Neural progenitor cell (in vitro differentiated cells): Measurements from ENCODE around the gene UGT2A1. TPM values are rescaled to one million over a fixed set of nuclear protein-coding genes. Genes with fewer than 3 reads are reported as not detected.

Experiments
- DNase-seq: peaks from one replicate; pipeline ENCODE4 v3.0.0-alpha.2; 2016; ENCODE audit warnings: low spot score
- H2AFZ ChIP-seq: fragments of 200-600 bp; sonication (generic); replicated peaks from 2 replicates; pipeline ENCODE4 v1.6.1; 2016; ENCODE audit warnings: antibody characterized with exemption
- H3F3A ChIP-seq: fragments of 200-600 bp; sonication (generic); 2 replicates; pipeline ENCODE4 v1.6.1; 2016; ENCODE audit warnings: antibody characterized with exemption, low read depth
- H3K27ac ChIP-seq: fragments of 200-600 bp; sonication (generic); 2 replicates; pipeline ENCODE4 v1.5.1; 2016; ENCODE audit warnings: mild to moderate bottlenecking
- H3K27me3 ChIP-seq: fragments of 200-600 bp; sonication (generic); 2 replicates; pipeline ENCODE4 v1.6.1; 2016; ENCODE audit warnings: mild to moderate bottlenecking, moderate library complexity
- H3K36me3 ChIP-seq: fragments of 200-600 bp; sonication (generic); 2 replicates; pipeline ENCODE4 v1.5.1; 2016
- H3K4me1 ChIP-seq: fragments of 200-600 bp; sonication (generic); 2 replicates; pipeline ENCODE4 v1.6.1; 2016; ENCODE audit warnings: mixed run types
- H3K4me2 ChIP-seq: fragments of 200-600 bp; sonication (generic); 2 replicates; pipeline ENCODE4 v1.6.1; 2016
- H3K4me3 ChIP-seq: fragments of 200-600 bp; sonication (generic); 2 replicates; pipeline ENCODE4 v1.5.1; 2016
- H3K79me2 ChIP-seq: fragments of 200-600 bp; sonication (generic); 2 replicates; pipeline ENCODE4 v1.6.1; 2016; ENCODE audit warnings: low read depth
- H3K9ac ChIP-seq: fragments of 200-600 bp; sonication (generic); 2 replicates; pipeline ENCODE4 v1.6.1; 2016
- H3K9me3 ChIP-seq: fragments of 200-600 bp; sonication (generic); 2 replicates; pipeline ENCODE4 v1.5.1; 2016; ENCODE audit warnings: low read depth
- H4K20me1 ChIP-seq: fragments of 200-600 bp; sonication (generic); 2 replicates; pipeline ENCODE4 v1.6.1; 2016; ENCODE audit warnings: low read depth
- H3K27ac Mint-ChIP-seq: 3 replicates; pipeline ENCODE4 v1.8.0; 2021; ENCODE audit warnings: mixed read lengths
- H3K27me3 Mint-ChIP-seq: 2 replicates; pipeline ENCODE4 v1.8.0; 2022; ENCODE audit warnings: low read depth, mild to moderate bottlenecking, inconsistent platforms, moderate library complexity, mixed read lengths; ENCODE audit not compliant: insufficient read depth
- H3K36me3 Mint-ChIP-seq: 3 replicates; pipeline ENCODE4 v1.8.0; 2021; ENCODE audit warnings: mixed read lengths
- H3K4me1 Mint-ChIP-seq: 3 replicates; pipeline ENCODE4 v1.8.0; 2021; ENCODE audit warnings: mixed read lengths
- H3K4me3 Mint-ChIP-seq: 3 replicates; pipeline ENCODE4 v1.8.0; 2021; ENCODE audit warnings: mild to moderate bottlenecking, moderate library complexity, mixed read lengths
- H3K9me3 Mint-ChIP-seq: 3 replicates; pipeline ENCODE4 v1.8.0; 2020; ENCODE audit warnings: mixed read lengths
- EZH2 ChIP-seq: fragments of 200-600 bp; sonication (generic); IDR thresholded peaks from 2 replicates; pipeline ENCODE4 v1.6.1; 2017; ENCODE audit warnings: antibody characterized with exemption, mild to moderate bottlenecking, moderate library complexity
- EZH2phosphoT487 ChIP-seq: fragments of 200-600 bp; sonication (generic); IDR thresholded peaks from 2 replicates; pipeline ENCODE4 v1.6.1; 2017; ENCODE audit warnings: antibody characterized with exemption
- total RNA-seq: library from RNA; depleted of rRNA; stranded (reverse); fragments of >200 nt; gene quantifications from 2 replicates; pipeline ENCODE4 v1.2.3, GENCODE V29; 2015; ENCODE audit warnings: low replicate concordance
- TF ChIP-seq, protein P1 (sequence below): fragments of 200-600 bp; sonication (generic); IDR thresholded peaks from 2 replicates; pipeline ENCODE4 v1.5.1; 2017; ENCODE audit warnings: antibody characterized with exemption, mild to moderate bottlenecking

Gene UGT2A1
- total RNA-seq, 1 donor from 2014 or later = not detected

DNA sequence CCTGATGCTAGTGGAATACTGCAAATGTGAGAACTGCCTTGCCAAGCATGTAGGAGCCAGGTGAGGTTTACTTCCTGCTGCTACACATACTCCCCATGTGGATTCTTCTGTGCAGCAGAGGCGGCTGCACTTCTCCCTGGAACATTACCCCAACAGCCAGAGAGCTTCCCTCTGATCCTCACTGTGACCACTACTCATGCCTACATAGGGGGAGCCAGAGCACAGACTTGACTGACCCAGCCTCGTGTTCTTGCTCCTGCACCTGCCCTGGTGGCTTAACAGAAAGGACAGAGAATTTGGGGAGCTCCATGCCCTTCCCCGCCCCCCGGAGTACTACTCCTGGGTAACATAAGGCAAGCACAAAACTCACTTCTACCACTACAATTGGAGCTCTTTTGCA lies 52.0 kb downstream of the UGT2A1 start:
- DNase-seq = no peak
- Histone ChIP-seq H3K4me3 (no peak overlapping the region), H3K27ac (no peak overlapping the region), H3K9ac (no peak overlapping the region), H3K27me3 (no peaks in the 10 kb centered on the region), H3F3A (no peaks in the 10 kb centered on the region), H3K4me2 (no peak overlapping the region), H3K36me3 (no peaks in the 10 kb centered on the region), H3K4me1 (no peaks in the 10 kb centered on the region), H3K9me3 (no peaks in the 10 kb centered on the region), H3K79me2 (no peaks in the 10 kb centered on the region), H4K20me1 (no peaks in the 10 kb centered on the region), H2AFZ (no peak overlapping the region)
- no peaks in the 10 kb centered on the region for H3K36me3 Mint-ChIP-seq
- H3K4me3 Mint-ChIP-seq = no peak overlapping the region
- no peaks in the 10 kb centered on the region for H3K27me3 Mint-ChIP-seq
- H3K9me3 Mint-ChIP-seq = no peaks in the 10 kb centered on the region
- TF ChIP-seq, protein P1, sequence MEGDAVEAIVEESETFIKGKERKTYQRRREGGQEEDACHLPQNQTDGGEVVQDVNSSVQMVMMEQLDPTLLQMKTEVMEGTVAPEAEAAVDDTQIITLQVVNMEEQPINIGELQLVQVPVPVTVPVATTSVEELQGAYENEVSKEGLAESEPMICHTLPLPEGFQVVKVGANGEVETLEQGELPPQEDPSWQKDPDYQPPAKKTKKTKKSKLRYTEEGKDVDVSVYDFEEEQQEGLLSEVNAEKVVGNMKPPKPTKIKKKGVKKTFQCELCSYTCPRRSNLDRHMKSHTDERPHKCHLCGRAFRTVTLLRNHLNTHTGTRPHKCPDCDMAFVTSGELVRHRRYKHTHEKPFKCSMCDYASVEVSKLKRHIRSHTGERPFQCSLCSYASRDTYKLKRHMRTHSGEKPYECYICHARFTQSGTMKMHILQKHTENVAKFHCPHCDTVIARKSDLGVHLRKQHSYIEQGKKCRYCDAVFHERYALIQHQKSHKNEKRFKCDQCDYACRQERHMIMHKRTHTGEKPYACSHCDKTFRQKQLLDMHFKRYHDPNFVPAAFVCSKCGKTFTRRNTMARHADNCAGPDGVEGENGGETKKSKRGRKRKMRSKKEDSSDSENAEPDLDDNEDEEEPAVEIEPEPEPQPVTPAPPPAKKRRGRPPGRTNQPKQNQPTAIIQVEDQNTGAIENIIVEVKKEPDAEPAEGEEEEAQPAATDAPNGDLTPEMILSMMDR = peak; percentile 8
- TF ChIP-seq EZH2phosphoT487 (no peak), EZH2 (no peak)
- no peak overlapping the region for H3K27ac Mint-ChIP-seq
- no peaks in the 10 kb centered on the region for H3K4me1 Mint-ChIP-seq

DNA sequence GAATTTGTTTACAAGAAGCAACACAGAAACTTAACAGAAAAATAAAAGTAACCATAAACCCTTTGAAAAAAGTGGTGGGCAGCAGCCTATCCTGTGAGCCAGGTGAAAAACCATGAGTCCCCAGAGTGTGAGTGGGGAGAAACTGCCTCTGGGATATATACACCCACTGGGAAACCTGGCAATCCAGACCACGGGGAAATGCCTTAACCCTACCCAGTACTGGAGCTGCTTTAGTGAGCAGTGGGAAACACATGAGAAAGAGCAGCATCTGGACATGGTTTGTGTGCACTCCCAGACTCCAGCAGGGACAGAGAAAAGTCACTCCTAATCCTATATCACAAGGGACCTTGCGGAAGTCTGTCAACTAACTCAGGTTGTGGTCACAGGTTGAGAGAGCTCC lies 53.0 kb downstream of the UGT2A1 start:
- H2AFZ ChIP-seq = peak overlapping the region; percentile 72
- H3K4me2 ChIP-seq = no peak overlapping the region
- H3K27me3 ChIP-seq = no peaks in the 10 kb centered on the region
- Mint-ChIP-seq H3K9me3 (no peaks in the 10 kb centered on the region), H3K36me3 (no peaks in the 10 kb centered on the region), H3K27ac (no peak overlapping the region), H3K4me1 (no peaks in the 10 kb centered on the region), H3K27me3 (no peaks in the 10 kb centered on the region), H3K4me3 (no peak overlapping the region)
- H3K27ac ChIP-seq = no peak overlapping the region
- no peak for DNase-seq
- no peaks in the 10 kb centered on the region for H3K4me1 ChIP-seq
- no peak overlapping the region for H3K4me3 ChIP-seq
- H3K9ac ChIP-seq = no peak overlapping the region
- H3K36me3 ChIP-seq = no peaks in the 10 kb centered on the region
- H4K20me1 ChIP-seq = no peaks in the 10 kb centered on the region
- no peaks in the 10 kb centered on the region for H3K79me2 ChIP-seq
- no peaks in the 10 kb centered on the region for H3K9me3 ChIP-seq
- H3F3A ChIP-seq = no peaks in the 10 kb centered on the region
- TF ChIP-seq, protein P1 = no peak
- no peak for TF ChIP-seq EZH2phosphoT487
- no peak for TF ChIP-seq EZH2

DNA sequence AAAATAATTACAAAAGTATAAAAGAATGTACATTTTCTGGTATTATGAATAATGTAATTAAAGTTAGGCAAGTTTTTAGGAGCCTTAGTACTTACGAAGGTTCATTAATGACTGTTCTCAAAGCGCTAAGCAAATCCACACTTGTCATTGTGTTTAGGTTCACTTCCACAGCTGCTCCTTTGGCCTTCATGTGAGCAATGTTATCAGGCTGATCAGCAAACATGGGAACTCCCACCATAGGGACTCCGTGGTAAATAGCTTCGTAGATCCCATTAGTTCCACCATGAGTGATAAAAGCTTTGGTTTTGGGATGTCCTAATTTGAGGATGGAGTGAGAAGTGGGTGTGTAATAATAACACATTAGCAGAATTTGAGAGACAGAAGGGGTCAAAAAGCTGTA lies 58.7 kb downstream of the UGT2A1 start:
- Histone ChIP-seq H3K27me3 (no peaks in the 10 kb centered on the region), H3K4me2 (no peak overlapping the region), H3K79me2 (no peaks in the 10 kb centered on the region), H3F3A (no peaks in the 10 kb centered on the region), H3K4me3 (no peak overlapping the region), H2AFZ (no peak overlapping the region), H3K36me3 (no peaks in the 10 kb centered on the region), H3K27ac (no peak overlapping the region), H3K9ac (no peak overlapping the region), H3K9me3 (no peaks in the 10 kb centered on the region), H4K20me1 (no peaks in the 10 kb centered on the region), H3K4me1 (no peaks in the 10 kb centered on the region)
- H3K36me3 Mint-ChIP-seq = no peaks in the 10 kb centered on the region
- H3K4me1 Mint-ChIP-seq = peaks cover 3% of the 10 kb centered on the region
- no peak overlapping the region for H3K27ac Mint-ChIP-seq
- no peak for DNase-seq
- TF ChIP-seq, protein P1 = no peak
- TF ChIP-seq EZH2phosphoT487 (no peak), EZH2 (no peak)
- no peaks in the 10 kb centered on the region for H3K9me3 Mint-ChIP-seq
- no peaks in the 10 kb centered on the region for H3K27me3 Mint-ChIP-seq
- no peak overlapping the region for H3K4me3 Mint-ChIP-seq

DNA sequence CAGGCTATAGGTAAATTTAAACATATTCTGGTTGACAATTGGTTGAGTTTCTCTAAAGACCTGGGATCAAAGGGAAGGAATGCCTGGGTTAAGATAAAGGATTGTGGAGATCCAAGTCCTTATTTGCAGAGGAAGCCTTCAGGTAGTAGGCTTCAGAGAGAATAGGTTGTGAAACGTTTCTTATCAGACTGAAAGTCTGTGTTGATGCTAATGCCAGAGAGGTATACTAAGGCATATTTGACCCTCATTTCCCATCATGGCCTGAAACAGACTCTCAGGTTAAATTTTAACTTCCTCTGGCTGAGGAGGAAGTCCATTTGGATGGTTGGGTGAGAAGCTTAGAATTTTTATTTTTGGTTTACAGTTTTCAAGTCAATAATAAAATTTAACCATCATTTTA lies 61.7 kb downstream of the UGT2A1 start:
- Mint-ChIP-seq H3K4me1 (peaks cover 3% of the 10 kb centered on the region), H3K27me3 (no peaks in the 10 kb centered on the region), H3K27ac (no peak overlapping the region), H3K9me3 (no peaks in the 10 kb centered on the region), H3K36me3 (no peaks in the 10 kb centered on the region), H3K4me3 (no peak overlapping the region)
- Histone ChIP-seq H3K79me2 (no peaks in the 10 kb centered on the region), H2AFZ (no peak overlapping the region), H3K27ac (no peak overlapping the region), H3K4me2 (no peak overlapping the region), H4K20me1 (no peaks in the 10 kb centered on the region), H3K9me3 (no peaks in the 10 kb centered on the region), H3K36me3 (no peaks in the 10 kb centered on the region), H3K27me3 (no peaks in the 10 kb centered on the region), H3K9ac (no peak overlapping the region), H3K4me1 (no peaks in the 10 kb centered on the region), H3K4me3 (no peak overlapping the region), H3F3A (no peaks in the 10 kb centered on the region)
- TF ChIP-seq EZH2phosphoT487 (no peak), EZH2 (no peak)
- TF ChIP-seq, protein P1 = no peak
- DNase-seq = no peak
